HG03565 (cell line): ENCODE measurements around the gene ETS1.

ENCODE experiments used
- ATAC-seq: cut with Tn5 transposase; IDR thresholded peaks from one replicate; pipeline ENCODE4 v1.9.1; 2021; ENCODE audit warnings: mild to moderate bottlenecking, moderate library complexity; ENCODE audit not compliant: unreplicated experiment

Gene ETS1

GRCh38 chr11:128595221-128595620 lies 7.9 kb upstream of the ETS1 start:
- ATAC-seq = no peak

- no peak for ATAC-seq
Measured at GRCh38 chr11:128594226-128594625, 6.9 kb upstream of the ETS1 start.

DNA sequence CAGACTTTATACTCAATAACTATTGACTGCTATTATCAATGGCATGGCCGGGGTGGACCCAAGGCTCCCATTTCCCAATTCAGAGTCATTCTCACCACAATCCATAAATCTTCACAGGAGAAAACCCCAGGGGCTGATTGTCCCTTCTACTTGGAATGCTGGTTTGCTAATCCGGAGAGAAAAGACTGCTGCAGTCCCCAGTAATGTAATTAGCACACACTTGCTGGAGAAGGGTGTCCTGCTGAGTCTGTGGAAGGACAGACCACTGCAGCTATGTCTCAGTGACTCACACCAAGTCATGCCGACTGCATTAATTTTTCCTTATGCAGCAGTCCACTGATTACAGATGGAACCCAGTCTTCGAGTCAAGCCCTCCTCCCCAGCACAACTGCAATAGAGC lies 5.9 kb upstream of the ETS1 start:
- ATAC-seq = no peak

DNA sequence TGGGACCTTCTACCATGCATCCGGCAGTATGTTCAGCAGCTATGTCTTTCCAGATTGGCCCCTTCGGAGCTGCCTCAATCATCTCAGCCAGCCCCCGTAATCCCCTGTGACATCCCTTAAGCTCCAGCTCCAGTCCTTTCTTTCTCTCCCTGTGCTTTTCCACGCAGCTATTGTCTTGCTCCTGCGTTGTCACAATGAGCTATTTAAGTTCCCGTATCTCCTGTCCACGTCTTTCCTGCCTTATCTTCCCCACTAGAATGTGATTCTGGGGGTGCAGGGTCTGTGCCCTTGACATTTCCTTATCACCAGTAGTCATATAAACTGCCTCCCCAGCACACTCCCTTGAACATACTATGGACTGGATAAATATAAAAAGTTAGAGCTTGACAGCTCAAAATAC lies 5.1 kb upstream of the ETS1 start:
- no peak for ATAC-seq

DNA sequence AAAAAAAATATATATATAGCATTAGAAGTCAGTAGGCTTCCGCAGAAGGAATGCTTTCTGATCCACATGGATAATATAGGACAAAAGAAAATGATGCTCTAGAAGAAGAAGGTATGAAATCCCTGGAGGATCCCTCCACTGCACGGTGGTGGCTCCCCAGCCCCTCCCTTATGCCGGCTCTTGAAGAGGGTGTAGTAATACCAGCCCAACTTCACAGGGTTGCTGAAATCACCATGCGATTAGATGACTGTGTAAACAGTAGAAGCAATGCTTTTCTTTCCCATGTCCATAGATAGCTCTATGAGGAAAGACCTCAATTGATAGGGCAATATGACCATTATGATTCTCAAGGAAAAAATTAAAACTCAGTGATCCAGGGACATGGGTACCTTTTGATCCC lies 3.2 kb upstream of the ETS1 start:
- ATAC-seq = no peak

DNA sequence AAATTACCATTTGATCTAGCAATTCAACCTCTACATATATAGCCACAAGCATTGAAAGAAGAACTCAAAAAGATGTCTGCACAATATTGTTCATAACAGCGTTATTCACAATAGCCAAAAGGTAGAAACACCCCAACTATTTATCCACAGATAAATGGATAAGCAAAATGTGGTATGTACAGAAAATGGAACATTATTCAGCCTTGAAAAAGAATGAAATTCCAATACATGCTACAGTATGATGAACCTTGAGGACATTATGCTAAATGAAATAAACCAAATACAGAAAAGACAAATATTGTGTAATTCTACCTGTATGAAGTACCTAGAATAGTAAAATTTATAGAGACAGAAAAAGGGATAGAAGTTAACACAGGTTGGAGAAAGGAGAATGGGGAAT lies 2.6 kb upstream of the ETS1 start:
- no peak for ATAC-seq

DNA sequence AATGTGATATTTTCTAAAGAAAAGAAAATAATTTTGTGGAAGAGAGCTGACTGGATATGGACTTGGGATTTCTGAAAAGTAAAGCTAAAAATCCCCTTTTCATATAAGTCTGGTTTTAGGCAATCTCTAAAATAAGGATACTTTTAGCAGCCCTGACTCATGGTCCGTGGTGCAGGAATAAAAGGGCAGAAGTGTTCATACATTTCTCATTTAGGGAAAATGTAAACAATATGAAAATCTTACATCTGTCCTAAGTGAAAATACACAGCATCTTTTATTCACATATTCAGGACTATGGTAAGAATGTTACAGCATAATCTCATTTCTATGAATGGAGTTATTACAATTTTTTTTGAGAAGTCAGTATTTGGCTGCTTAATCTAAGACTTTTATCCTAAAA lies 735 bp upstream of the ETS1 start:
- no peak for ATAC-seq

- no peak for ATAC-seq
Measured at GRCh38 chr11:128586689-128587088, 669 bp downstream of the ETS1 start.

- no peak for ATAC-seq
Measured at GRCh38 chr11:128585498-128586238, 1.7 kb downstream of the ETS1 start.

DNA sequence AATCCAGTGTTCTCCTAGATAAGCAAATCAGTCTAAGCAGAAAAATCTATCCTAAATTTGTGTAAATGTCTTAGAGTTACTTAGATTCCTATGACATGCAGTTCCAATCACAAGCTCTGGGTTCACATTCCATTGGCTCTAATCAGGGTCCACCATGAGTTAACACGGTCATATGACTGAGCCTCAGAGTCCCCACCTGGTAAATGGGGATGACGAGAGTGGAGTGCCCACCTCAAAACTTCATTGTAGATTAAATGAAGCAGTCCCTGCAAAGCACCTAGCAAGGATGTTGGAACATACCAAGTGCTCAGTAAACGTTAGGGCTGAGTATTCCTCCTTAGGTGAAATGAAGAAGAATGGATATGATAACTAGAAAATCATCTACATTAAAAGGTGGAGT lies 3.1 kb downstream of the ETS1 start:
- no peak for ATAC-seq

GRCh38 chr11:128582496-128583366 lies 4.6 kb downstream of the ETS1 start:
- no peak for ATAC-seq

DNA sequence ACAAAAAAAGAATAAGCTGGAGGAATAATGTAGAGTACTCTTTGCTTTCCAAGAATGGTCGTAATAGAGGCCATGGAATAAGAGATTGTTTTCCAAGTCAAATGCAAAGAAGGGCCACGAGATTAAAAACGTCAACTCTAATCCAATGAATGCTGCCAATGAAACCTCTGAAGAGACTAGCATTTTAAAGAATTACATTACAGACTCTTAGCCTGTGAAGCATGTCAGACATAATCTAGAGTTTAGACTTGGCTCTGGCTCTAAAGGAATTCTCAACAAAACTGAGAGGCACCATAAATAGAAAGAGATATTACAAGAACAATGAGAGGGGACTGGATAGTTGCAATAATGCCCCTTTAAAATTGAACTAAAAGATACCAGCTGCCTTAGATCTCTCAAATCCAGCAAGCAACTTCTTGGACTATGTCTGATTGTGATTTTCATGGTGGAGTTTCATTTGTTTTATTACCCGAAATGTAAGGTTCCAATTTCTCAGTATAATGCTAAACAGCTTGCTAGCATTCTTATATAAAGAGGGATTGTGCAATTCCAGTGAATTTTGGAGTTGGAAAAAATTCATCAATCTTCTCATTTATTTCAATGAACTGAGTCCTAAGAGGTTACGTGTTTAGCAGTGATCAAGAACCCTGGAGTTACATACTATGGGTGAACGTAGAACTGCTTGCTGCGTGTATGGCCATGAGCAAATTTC lies 5.6 kb downstream of the ETS1 start:
- ATAC-seq = no peak

DNA sequence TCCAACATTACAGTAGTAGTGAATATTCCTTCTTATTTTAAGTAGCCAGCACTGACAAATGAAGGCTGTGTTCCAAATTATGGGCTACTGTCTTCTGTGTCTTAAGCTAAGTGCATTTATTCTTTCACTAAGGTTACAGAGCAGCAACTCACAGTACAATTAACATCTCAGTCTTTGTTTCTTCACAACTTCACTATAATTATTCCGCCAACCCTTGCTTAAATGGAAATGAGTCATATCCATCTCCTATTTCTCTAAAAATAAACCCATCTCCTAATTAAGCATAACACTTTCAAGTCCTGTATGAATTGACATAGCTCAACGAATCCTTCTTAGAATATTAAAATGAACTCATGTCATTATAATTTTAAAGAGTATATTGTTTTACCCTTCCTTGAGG lies 6.7 kb downstream of the ETS1 start:
- no peak for ATAC-seq

GRCh38 chr11:128579798-128580504 lies 7.4 kb downstream of the ETS1 start:
- peak; percentile 79 for ATAC-seq

DNA sequence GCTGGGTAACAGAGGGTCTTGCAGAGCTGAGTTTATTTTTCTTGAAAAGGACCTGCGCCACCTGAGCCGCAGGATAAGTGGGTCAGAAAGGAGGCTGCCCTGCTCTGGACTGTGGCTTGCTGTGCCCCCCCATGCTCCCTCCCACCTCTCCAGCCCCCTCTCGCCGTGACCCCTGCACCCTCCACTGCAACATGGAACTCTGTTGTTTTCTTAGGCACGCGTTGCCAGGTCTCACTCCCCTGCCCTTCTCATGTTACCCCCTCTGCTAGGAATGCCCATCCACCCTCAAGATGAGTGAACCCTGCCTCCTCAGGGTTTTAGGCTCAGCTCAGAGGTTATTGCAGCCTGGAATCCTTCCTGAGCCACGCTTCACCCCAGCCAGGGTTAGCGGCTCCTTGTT lies 10.8 kb downstream of the ETS1 start:
- no peak for ATAC-seq

DNA sequence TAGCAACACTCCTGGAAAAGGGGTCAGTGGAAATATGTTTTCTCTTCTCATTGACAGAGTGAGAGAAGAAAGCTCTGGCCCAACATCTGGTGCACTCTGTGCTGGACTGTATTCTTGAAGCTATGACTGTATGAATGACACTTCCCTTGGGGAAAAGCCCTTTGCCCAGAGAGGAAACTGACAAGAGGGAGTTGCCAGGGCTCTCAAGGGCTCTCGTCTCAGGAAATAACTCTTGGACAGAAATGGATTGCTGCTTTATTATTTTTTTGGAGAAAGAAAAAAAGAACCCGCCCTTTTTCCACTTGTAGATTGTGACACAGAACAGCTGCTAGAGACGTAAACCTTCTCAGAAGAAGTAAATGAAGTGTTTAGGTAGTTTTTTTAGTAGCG lies 11.4 kb downstream of the ETS1 start:
- ATAC-seq = no peak

GRCh38 chr11:128575174-128575960 lies 12.0 kb downstream of the ETS1 start:
- ATAC-seq = no peak

GRCh38 chr11:128574576-128575011 lies 12.8 kb downstream of the ETS1 start:
- no peak for ATAC-seq

- ATAC-seq = no peak
Measured at GRCh38 chr11:128573638-128574037, 13.7 kb downstream of the ETS1 start.

- no peak for ATAC-seq
Measured at GRCh38 chr11:128572965-128573364, 14.4 kb downstream of the ETS1 start.
